Activated CD8-positive, alpha-beta memory T cell treated with anti-CD3 and anti-CD28 coated beads for 36 hours (primary cell): ENCODE results near the gene SND1. TPM values are rescaled to one million over a fixed set of nuclear protein-coding genes. Genes with fewer than 3 reads are reported as not detected.

Experiments
- CTCF ChIA-PET: fragments of 350-600 bp; sonication (Branson Sonifier 250); formaldehyde crosslinking; loops from one replicate; lab custom pipeline; 2021; ENCODE audit warnings: antibody characterized with exemption; lab: Charles Lee
- POLR2A ChIA-PET: fragments of 350-600 bp; sonication (Branson Sonifier 250); formaldehyde crosslinking; loops from one replicate; lab custom pipeline; 2021; ENCODE audit warnings: antibody characterized with exemption; lab: Charles Lee
- total RNA-seq, 2 experiments: library from RNA; stranded (reverse); gene quantifications; one replicate each; pipeline ENCODE4 v1.2.3, GENCODE V29; 2021

SND1 gene
- total RNA-seq, 2 experiments from 2014 or later = 203 to 219 TPM

- POLR2A ChIA-PET = no interaction called here
- CTCF ChIA-PET = no interaction called here
These were observed 272.9 kb downstream of the SND1 start for GRCh38 chr7:127924874-127925273.

DNA sequence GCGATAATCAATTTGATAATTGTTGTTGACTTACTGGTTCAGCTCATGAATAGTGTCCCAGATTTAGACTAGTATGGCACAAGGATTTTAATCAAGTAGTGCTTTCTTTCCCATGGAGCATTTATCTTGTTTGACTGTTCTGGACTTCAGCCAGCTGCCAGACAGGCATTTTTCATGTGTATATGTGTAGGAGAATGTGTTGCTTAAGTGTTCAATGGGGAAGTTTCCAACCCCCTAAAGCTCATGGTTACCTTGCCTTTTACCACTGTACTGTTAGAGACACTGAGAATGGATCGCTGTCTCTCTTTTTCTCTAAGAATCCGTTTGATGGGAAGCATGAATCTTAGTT, 275.3 kb downstream of the SND1 start:
- ChIA-PET POLR2A (no interaction called here), CTCF (no interaction called here)

DNA sequence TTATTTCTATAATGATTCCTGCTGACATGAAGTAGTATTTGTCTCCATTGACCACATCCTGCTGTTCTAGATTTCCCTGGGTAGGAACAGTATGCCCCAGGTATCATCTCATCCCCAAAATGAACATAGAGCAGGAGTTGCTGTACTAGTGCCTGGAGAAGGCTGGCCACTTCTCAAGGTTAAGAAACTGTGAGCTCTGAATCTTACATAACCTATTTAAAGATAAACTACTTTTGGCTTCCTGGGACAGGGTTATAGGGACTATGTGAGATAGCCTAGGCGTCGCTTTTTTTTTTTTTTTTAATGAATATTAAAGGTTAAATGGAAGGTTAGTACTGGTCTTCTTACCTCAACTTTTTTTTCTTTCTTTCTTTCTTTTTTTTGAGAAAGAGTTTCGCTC, 276.2 kb downstream of the SND1 start:
- ChIA-PET POLR2A (interaction anchor here (0.7 kb wide), 1 partner anchor 112 kb away, joined by 10 read pairs; no protein-coding TSS in a partner anchor), CTCF (interaction anchor here (0.6 kb wide), 1 partner anchor 1994 kb away, joined by 3 read pairs; no protein-coding TSS in a partner anchor)

DNA sequence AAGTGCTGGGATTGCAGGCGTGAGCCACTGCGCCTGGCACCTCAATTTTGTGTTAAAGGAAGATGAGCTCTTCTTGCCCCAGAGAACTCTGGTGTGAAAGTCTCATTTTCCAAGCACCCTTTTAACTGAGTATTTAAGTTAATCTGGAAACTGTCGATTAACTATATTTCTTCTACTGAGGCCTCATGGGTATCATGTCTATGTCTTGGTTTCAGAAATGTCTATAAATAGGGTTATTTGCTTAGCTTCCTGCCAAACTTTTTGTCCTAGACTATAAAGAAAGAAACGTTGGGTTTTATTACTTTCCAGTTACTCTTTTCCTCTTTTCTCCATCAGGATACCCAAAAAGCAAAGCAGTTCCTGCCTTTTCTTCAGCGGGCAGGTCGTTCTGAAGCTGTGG, 276.9 kb downstream of the SND1 start:
- ChIA-PET POLR2A (interaction anchor here (0.7 kb wide), 1 partner anchor 113 kb away, joined by 10 read pairs; no protein-coding TSS in a partner anchor), CTCF (interaction anchor here (0.6 kb wide), 1 partner anchor 237 kb away, joined by 4 read pairs; no protein-coding TSS in a partner anchor)

GRCh38 chr7:127930341-127931328, 278.6 kb downstream of the SND1 start:
- ChIA-PET CTCF (interaction anchor here (0.7 kb wide), 1 partner anchor 32 kb away, joined by 3 read pairs; no protein-coding TSS in a partner anchor), POLR2A (no interaction called here)

DNA sequence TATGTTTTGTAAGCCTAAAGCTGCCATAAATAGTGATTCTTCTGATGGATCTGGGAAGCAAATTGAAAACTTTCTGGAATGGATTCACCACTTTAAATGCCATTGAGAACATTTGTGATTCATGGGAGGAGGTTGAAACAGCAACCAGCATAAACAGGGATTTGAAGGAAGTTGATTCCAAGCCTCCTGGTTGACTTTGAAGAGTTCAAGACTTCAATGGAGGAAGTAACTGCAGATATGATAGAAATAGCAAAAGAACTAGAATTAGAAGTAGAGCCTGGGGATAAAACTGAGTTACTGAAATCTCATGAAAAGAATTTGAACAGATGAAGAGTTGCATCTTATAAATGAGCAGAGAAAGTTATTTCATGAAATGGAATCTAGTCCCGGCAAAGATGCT, 280.1 kb downstream of the SND1 start:
- POLR2A ChIA-PET = no interaction called here
- CTCF ChIA-PET = no interaction called here

DNA sequence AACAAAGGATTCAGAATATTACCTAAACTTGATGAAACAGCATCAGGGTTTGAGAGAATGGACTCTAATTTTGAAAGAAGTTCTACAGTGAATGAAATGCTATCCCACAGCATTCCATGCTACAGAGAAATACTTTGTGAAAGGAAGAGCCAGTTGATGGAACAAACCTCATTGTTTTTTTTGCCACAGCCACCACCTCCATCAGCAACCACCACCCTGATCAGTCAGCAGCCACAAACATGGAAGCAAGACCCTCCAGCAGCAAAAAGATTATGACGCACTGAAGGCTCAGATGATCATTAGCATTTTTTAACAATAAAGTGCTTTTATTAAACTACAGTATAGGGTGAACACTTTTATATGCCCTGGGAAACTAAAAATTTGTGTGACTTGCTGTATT, 280.5 kb downstream of the SND1 start:
- CTCF ChIA-PET = no interaction called here
- POLR2A ChIA-PET = no interaction called here

DNA sequence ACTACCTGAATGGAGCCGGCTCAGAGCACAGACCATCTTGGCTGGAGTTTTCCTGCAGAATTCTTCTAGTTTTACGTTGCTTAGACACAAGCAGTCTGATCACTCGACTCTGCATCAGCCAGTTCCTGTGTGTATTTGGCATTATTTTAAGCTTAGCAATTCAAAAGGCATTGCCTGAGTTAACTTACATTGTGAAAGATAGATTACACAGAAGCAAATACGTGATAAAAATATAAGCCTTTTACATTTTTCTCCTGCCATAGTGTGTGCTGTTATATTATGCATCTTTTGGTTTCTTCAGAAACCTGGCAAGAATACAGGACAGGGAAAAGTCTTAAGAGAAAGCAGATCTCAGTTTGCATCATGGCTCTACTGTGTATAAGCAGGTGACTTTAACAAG, 281.2 kb downstream of the SND1 start:
- POLR2A ChIA-PET = no interaction called here
- CTCF ChIA-PET = no interaction called here

- ChIA-PET POLR2A (no interaction called here), CTCF (no interaction called here)
These were observed 282.7 kb downstream of the SND1 start for GRCh38 chr7:127934711-127935110.

GRCh38 chr7:127935847-127936376, 283.9 kb downstream of the SND1 start:
- POLR2A ChIA-PET = interaction anchor here (0.5 kb wide), 1 partner anchor 274 kb away, joined by 4 read pairs; no protein-coding TSS in a partner anchor
- CTCF ChIA-PET = interaction anchor here (0.6 kb wide), 1 partner anchor 783 kb away, joined by 4 read pairs; no protein-coding TSS in a partner anchor

DNA sequence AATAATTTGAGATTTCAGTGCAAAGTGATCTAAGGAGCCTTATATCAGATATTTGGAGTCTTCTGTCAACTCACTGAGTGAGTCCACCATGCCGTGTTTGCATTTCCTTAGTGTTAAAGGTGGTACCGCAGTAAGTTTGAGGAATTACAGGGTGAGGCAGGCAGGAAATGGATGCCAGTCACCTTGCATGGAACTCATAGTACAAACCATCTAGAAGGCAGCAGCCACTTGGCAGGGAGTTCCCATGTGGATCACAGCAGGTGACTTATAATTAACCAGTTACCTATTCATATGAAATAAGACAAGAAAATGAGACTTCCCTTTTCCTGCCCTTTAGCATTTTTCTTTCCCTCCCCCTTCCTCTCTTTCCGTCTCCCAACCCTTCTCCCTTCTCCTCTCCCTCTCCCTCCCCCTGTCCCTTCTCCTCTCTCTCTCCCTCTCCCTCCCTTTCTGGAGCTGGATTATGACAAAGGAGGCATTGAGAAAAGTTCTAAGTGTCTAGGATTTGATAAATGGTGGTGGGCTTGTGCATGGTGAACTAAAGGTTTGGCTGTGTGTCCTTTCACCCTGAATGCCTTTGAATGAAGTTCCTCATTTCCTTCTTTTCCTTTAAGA, 285.2 kb downstream of the SND1 start:
- ChIA-PET CTCF (no interaction called here), POLR2A (no interaction called here)

- CTCF ChIA-PET = no interaction called here
These were observed 286.6 kb downstream of the SND1 start for GRCh38 chr7:127938588-127938987.

DNA sequence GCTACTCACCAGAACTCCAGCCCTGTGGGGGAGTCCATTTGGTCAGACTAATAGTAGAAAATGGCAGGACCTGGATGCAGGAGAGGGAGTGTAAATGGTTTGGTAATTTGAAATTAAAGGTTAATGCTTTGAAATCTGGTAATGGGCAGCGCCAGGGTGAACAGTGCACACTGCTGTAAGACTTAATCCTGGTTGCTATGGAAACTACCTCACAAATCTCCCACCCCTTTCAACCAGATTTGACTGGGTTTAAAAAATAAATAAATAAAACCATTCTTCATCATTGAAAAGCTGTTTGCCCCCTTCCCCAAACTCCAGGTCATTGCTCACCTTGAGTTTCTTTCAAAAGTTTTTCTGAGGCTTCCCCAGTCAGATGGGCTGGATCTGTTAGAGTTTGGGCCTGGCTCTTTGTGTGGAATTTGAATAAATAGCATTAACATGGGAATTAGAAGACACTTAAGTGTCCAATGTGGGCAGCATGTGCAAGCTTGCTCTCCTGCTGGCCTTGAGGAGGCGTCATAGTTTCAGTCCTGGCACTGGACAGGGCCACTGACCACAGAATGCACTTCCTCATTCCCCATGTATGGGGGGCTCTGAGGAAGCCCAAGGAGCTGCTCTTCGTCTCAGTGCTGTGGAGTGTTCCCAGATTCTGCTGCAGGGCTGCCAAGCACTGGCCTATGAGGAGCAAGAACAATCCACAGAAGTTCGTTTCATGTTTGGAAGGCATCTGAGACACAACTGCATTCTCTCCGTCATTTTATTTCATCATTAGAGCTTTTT, 288.6 kb downstream of the SND1 start:
- ChIA-PET POLR2A (interaction anchor here (0.6 kb wide), 1 partner anchor 733 kb away, joined by 3 read pairs; no protein-coding TSS in a partner anchor), CTCF (interaction anchor here (0.9 kb wide), 1 partner anchor 27 kb away, joined by 3 read pairs; no protein-coding TSS in a partner anchor)

More at GRCh38 chr7:127938588-127938987, 286.6 kb downstream of the SND1 start:
- POLR2A ChIA-PET = no interaction called here

DNA sequence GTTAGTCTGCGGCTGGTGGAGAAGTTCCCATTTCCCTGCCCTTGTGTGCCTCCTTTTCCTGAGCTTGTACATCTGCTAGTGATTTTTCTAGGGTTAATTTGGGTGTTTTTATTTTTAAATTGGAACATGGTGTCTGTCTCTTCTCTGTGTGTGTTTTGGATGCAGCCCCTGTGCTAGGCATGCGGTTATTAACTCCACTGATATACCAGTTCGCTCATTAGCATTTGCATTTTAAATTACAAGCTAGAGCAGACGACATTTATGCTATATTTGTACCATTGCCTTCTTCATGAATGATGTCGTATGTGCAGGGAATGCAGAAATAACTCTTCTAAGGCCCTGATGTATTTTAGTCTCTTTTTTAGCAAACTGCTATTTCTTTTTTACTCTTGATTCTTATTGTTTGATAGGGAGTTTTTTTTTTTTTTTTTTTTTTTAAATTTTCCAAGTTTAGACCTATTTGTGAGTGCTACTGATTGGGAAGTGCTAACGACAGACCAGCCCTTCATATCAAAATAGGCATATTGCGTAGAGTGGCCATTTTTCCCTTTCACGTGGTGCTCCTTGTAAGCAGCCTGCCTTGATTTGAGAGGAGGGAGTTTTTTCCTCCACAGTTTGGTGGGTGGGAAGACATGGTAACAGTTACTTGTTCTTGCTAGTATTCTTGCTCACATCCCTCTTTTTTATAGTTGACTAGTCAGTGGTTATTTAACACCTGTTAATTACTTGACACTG, 289.6 kb downstream of the SND1 start:
- ChIA-PET CTCF (interaction anchor here (0.9 kb wide), 1 partner anchor 26 kb away, joined by 3 read pairs; no protein-coding TSS in a partner anchor), POLR2A (interaction anchor here (0.6 kb wide), 1 partner anchor 732 kb away, joined by 3 read pairs; no protein-coding TSS in a partner anchor)

- POLR2A ChIA-PET = no interaction called here
- CTCF ChIA-PET = interaction anchor here (0.6 kb wide), 1 partner anchor 18 kb away, joined by 3 read pairs; no protein-coding TSS in a partner anchor
These were observed 291.8 kb downstream of the SND1 start for GRCh38 chr7:127943541-127944521.

GRCh38 chr7:127946111-127946510, 294.1 kb downstream of the SND1 start:
- CTCF ChIA-PET = no interaction called here

DNA sequence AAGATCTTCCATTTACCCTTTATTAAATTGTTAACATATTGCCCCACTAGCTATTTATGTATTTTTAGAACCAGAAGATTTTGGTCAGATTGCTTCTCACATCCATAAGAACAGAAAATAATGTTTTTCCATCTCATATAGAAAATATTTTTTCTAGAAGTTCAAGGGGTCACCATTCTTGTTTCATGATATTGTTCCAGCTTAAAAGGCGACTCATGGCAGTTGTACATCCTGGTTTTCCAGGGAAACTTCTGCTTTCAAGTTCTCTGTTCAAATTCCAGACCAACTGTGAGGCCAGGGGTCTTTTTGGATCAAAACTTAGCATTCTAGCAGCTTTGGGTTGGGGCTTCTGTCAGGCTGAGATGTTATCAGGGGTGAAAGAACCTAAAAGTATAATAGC, 294.9 kb downstream of the SND1 start:
- POLR2A ChIA-PET = no interaction called here
- CTCF ChIA-PET = no interaction called here

More at GRCh38 chr7:127946111-127946510, 294.1 kb downstream of the SND1 start:
- POLR2A ChIA-PET = no interaction called here
